Measurements from ENCODE around the gene FOXRED2. TPM values are rescaled to one million over a fixed set of nuclear protein-coding genes. Genes with fewer than 3 reads are reported as not detected.
"Not testable (repeated sequence)": the region's sequence is repeated elsewhere in the genome, so short reads cannot be mapped to it uniquely, and the experiment has no call there.

The FOXRED2 gene
- total RNA-seq, 2 donors from 2014 or later: 6.8 to 13.8 TPM

DNA sequence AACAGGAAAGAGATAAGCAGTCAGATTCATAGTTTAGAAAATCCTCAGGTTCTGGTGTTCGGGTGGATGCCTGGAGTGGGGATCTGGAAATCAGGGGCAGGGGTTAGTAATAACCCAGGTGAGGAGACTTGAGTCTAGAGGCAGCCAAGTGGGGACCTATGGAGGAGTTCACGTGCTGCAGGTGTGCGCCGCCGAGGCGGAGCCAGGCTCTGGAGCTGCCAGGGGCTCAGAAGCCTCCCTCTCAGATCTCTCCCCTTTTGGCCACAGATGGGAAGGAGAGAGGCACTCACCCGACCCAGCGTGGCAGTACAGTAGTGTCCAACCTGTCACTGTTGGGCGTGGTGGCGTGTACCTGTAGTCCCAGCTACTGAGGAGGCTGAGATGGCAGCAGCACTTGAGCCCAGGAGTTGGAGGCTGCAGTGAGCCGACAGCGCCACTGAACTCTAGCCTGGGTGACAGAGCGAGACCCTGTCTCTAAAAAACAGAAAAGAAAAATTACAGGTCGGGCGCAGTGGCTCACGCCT lies 52.9 kb downstream of the FOXRED2 start:
- H3K36me3 ChIP-seq: no peaks in the 10 kb centered on the region
- peak overlapping the region; percentile 84 for H3K4me3 ChIP-seq
- ATAC-seq (ENCODE audit: insufficient number of reproducible peaks, low FRiP score, low read depth) (no peak), DNase-seq (ENCODE audit: low spot score) (no peak)
- no peaks in the 10 kb centered on the region for H3K27me3 ChIP-seq (replicated peaks; ENCODE audit: insufficient read depth)
- no peaks in the 10 kb centered on the region for H3K9me3 ChIP-seq
- H3K27ac ChIP-seq: peak overlapping the region; percentile 95 to 96
- TF ChIP-seq, protein P1, sequence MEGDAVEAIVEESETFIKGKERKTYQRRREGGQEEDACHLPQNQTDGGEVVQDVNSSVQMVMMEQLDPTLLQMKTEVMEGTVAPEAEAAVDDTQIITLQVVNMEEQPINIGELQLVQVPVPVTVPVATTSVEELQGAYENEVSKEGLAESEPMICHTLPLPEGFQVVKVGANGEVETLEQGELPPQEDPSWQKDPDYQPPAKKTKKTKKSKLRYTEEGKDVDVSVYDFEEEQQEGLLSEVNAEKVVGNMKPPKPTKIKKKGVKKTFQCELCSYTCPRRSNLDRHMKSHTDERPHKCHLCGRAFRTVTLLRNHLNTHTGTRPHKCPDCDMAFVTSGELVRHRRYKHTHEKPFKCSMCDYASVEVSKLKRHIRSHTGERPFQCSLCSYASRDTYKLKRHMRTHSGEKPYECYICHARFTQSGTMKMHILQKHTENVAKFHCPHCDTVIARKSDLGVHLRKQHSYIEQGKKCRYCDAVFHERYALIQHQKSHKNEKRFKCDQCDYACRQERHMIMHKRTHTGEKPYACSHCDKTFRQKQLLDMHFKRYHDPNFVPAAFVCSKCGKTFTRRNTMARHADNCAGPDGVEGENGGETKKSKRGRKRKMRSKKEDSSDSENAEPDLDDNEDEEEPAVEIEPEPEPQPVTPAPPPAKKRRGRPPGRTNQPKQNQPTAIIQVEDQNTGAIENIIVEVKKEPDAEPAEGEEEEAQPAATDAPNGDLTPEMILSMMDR (IDR thresholded peaks at IDR 0.05): no peak
- peaks cover 37 to 71% of the 10 kb centered on the region in 2 donors for H3K4me1 ChIP-seq (ENCODE audit: control insufficient read depth in 1 of 2, low read depth in 2 of 2)

DNA sequence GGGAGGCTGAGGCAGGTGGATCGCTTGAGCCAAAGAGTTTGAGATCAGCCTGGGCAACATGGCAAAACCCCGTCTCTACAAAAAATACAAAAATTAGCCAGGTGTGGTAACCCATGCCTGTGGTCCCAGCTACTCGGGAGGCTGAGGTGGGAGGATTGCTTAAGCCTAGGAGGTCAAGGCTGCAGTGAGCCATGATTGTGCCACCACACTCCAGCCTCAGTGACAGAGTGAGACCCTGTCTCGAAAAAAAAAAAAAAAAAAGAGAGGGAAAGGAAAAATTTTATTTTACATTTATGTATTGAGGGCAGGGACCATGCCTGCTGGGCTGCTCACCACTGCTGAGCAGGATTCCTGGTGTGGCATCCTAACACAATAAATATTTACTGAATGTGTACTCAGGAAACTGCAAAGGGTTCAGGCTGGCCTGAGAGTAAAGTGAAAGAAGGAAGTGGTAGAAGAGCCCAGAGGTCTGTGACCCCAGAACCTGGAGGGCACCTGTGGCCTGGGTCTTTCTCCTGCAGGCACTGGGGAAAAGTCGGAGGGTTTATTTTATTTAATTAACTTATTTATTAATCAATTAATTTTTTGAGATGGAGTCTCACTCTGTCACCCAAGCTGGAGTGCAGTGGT lies 53.7 kb downstream of the FOXRED2 start:
- Histone ChIP-seq H3K27ac (peak overlapping the region; percentile 95 to 96), H3K4me1 (ENCODE audit: control insufficient read depth in 1 of 2, low read depth in 2 of 2) (peaks cover 35 to 65% of the 10 kb centered on the region in 2 donors)
- not testable (repeated sequence) for H3K9me3 ChIP-seq; H3K4me3 ChIP-seq; DNase-seq (ENCODE audit: low spot score); ATAC-seq (ENCODE audit: insufficient number of reproducible peaks, low FRiP score, low read depth); H3K27me3 ChIP-seq (replicated peaks; ENCODE audit: insufficient read depth); H3K36me3 ChIP-seq

DNA sequence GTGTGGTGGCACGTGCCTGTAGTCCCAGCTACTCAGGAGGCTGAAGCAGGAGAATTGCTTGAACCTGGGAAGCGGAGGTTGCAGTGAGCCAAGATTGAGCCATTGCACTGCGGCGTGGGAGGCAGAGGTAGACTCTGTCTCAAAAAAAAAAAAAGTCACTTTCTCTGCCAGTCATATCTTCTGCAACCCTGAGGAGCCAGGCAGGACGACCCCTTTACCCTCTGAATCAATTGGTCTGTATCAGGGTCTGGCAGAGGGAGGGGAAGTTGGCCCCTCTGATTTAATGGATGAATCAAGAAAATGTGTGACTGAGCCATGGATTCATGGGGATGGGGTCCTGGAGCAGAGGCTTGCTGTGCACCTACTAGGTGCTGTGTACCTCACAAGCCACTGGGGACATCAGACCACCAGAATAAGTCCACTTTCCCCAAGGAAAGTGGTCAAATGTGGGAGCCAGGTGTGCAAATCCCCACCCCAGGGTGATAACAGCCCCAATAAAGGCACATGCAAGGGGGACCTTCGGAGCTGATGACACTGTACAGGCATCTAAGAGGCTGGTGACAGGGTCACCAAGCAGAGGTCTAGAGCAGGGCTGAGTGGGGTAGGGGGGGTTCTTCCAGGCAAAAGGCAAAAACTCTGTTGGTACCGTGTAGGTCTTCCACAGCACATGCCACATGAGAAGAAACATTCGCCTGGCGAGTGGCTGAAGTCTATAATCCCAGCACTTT lies 54.4 kb downstream of the FOXRED2 start:
- no peaks in the 10 kb centered on the region for H3K36me3 ChIP-seq
- H3K4me3 ChIP-seq: peak overlapping the region; percentile 43
- DNase-seq (ENCODE audit: low spot score): no peak
- no peaks in the 10 kb centered on the region for H3K27me3 ChIP-seq (replicated peaks; ENCODE audit: insufficient read depth)
- no peaks in the 10 kb centered on the region for H3K9me3 ChIP-seq
- TF ChIP-seq, protein P1 (IDR thresholded peaks at IDR 0.05): no peak
- H3K4me1 ChIP-seq (ENCODE audit: control insufficient read depth in 1 of 2, low read depth in 2 of 2): peaks cover 30 to 59% of the 10 kb centered on the region in 2 donors
- no peak for ATAC-seq (ENCODE audit: insufficient number of reproducible peaks, low FRiP score, low read depth)
- H3K27ac ChIP-seq: peak overlapping the region; percentile 95 to 96

DNA sequence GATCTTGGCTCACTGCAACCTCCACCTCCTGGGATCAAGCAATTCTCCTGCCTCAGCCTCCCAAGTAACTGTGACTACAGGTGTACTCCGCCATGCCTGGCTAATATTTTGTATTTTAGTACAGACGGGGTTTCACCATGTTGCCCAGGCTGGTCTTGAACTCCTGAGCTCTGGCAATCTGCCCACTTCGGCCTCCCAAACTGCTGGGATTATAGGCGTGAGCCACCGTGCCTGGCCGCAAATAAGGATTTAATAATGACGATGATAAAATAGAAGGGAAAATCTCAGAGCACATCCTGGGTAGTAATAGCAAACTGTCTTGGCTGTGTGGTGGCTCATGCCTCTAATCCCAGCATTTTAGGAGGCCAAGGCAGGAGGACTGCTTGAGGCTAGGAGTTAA lies 55.9 kb downstream of the FOXRED2 start:
- H3K9me3 ChIP-seq; DNase-seq (ENCODE audit: low spot score); H3K36me3 ChIP-seq; H3K4me3 ChIP-seq; ATAC-seq (ENCODE audit: insufficient number of reproducible peaks, low FRiP score, low read depth); H3K27me3 ChIP-seq (replicated peaks; ENCODE audit: insufficient read depth): not testable (repeated sequence)
- peak overlapping the region; percentile 95 to 96 for H3K27ac ChIP-seq
- H3K4me1 ChIP-seq (ENCODE audit: control insufficient read depth in 1 of 2, low read depth in 2 of 2): peaks cover 30 to 45% of the 10 kb centered on the region in 2 donors

DNA sequence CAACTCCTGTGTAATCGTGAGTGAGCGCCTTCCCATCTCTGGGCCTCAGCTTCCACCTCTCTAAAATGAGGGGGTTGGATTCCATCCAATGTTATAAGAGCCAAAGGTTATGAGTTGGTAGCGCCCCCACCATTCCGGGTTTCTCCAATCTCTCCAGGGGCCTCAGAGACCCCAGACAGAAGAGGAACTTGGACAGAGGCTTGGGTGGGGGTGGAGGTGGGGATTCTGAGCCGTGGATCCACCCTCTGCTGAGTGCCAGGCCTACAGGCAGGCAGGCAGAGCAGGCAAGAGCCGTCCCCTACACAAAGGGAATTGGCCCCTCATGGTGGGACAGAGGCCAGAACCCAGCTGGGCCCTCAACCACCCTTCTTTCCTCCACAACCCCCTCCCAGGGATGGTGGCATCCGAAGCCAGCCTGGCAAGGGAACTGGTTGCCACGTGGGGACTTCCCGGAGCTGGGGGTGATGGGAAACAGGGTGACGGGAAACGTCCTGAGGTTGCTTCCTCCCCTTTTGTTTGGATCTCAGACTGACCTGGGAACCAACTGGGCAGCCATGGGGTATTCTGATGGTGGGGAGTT lies 57.2 kb downstream of the FOXRED2 start:
- H3K9me3 ChIP-seq: no peaks in the 10 kb centered on the region
- peaks cover 27 to 37% of the 10 kb centered on the region in 2 donors for H3K4me1 ChIP-seq (ENCODE audit: control insufficient read depth in 1 of 2, low read depth in 2 of 2)
- H3K27ac ChIP-seq: peak overlapping the region in 1 of 2 donors; percentile 30
- DNase-seq (ENCODE audit: low spot score) (no peak), ATAC-seq (ENCODE audit: insufficient number of reproducible peaks, low FRiP score, low read depth) (no peak)
- H3K4me3 ChIP-seq: no peak overlapping the region
- H3K27me3 ChIP-seq (replicated peaks; ENCODE audit: insufficient read depth): no peaks in the 10 kb centered on the region
- no peaks in the 10 kb centered on the region for H3K36me3 ChIP-seq
- TF ChIP-seq, protein P1 (IDR thresholded peaks at IDR 0.05): no peak

DNA sequence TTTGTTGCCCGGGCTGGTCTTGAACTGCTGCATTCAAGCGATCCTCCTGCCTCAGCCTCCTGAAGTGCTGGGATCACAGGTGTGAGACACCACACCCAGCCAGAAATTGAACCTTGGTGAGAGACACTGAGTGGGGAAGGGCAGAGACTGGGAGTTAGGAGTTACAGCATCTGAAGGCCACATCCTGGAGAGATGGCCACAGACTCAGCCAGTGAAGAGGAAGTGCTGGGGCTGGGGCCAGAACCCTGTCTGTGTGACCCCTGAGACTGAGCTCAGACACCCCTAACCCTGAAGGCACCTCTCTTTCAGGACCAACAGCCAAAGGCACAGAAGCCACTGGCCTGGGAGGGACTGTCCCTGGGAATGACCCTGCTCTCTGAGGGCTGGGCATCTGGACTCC lies 59.2 kb downstream of the FOXRED2 start:
- Histone ChIP-seq H3K36me3 (no peaks in the 10 kb centered on the region), H3K4me1 (ENCODE audit: control insufficient read depth in 1 of 2, low read depth in 2 of 2) (peaks cover 21% of the 10 kb centered on the region in 2 donors), H3K4me3 (no peak overlapping the region), H3K9me3 (no peaks in the 10 kb centered on the region), H3K27me3 (replicated peaks; ENCODE audit: insufficient read depth) (no peaks in the 10 kb centered on the region), H3K27ac (no peak overlapping the region)
- TF ChIP-seq, protein P1 (IDR thresholded peaks at IDR 0.05): no peak
- DNase-seq (ENCODE audit: low spot score) (no peak), ATAC-seq (ENCODE audit: insufficient number of reproducible peaks, low FRiP score, low read depth) (no peak)
